ENCODE measurements around the gene FHAD1. TPM values are rescaled to one million over a fixed set of nuclear protein-coding genes. Genes with fewer than 3 reads are reported as not detected.

The FHAD1 gene
- total and polyA plus RNA-seq, 9 of the 15 experiments (the other 6 are each of a cell fraction or from before 2014, with no cell fraction given) = 0.32 to 2.1 (median 1.5) TPM; not detected in 1

DNA sequence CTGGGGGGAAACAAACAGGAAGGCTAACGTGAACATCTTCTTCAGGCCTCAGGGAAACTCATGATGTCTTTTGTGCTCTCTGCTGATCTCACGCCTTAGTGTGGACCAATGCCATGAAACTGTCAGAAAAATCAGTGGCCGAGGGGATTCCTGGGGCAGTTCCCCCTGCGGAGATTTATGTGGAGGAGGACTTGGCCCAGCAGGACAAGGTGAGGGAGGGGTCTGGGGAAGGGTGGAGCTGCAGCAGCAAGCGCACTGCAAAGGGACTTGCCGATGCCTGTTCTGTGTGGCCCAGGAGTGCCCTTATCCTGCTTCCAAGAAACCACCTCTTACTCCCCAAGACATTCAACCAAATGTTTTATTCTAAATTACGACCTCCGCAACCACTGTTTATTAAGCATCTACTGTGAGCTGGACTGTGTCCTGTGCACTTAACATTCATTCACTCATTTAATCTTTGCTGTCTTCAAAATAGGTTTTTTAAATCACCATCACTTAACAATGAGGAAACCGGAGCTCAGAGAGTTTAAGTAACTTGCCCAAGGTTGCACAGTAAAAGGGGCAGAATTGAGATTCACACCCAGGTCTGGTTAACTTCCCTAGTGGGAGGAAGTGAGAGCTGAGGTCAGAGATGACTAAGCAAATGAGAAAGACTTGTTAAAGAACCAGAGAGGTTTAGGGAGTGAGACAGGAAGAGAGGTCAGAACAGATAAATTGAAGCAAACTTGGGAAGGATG, 49.7 kb downstream of the FHAD1 start (continued):
- TF ChIP-seq REST (IDR thresholded peaks at IDR 0.05; ENCODE audit: borderline replicate concordance) (no peak), REST (CRISPR knock-in tag; IDR thresholded peaks at IDR 0.05; ENCODE audit: low read depth) (no peak), MEF2D (tag; conservative IDR thresholded peaks at IDR 0.05; ENCODE audit: low read depth) (no peak), MECOM (CRISPR knock-in tag; IDR thresholded peaks at IDR 0.05) (no peak), CAMTA2 (CRISPR knock-in tag; conservative IDR thresholded peaks at IDR 0.05) (no peak), TAF7 (tag; IDR thresholded peaks at IDR 0.05) (no peak), MCM3 (IDR thresholded peaks at IDR 0.05) (no peak), KAT2B (IDR thresholded peaks at IDR 0.05; ENCODE audit: low read depth, low read length) (no peak), NR0B1 (IDR thresholded peaks at IDR 0.05; ENCODE audit: partially characterized antibody) (no peak)
- TF ChIP-seq, protein P1, sequence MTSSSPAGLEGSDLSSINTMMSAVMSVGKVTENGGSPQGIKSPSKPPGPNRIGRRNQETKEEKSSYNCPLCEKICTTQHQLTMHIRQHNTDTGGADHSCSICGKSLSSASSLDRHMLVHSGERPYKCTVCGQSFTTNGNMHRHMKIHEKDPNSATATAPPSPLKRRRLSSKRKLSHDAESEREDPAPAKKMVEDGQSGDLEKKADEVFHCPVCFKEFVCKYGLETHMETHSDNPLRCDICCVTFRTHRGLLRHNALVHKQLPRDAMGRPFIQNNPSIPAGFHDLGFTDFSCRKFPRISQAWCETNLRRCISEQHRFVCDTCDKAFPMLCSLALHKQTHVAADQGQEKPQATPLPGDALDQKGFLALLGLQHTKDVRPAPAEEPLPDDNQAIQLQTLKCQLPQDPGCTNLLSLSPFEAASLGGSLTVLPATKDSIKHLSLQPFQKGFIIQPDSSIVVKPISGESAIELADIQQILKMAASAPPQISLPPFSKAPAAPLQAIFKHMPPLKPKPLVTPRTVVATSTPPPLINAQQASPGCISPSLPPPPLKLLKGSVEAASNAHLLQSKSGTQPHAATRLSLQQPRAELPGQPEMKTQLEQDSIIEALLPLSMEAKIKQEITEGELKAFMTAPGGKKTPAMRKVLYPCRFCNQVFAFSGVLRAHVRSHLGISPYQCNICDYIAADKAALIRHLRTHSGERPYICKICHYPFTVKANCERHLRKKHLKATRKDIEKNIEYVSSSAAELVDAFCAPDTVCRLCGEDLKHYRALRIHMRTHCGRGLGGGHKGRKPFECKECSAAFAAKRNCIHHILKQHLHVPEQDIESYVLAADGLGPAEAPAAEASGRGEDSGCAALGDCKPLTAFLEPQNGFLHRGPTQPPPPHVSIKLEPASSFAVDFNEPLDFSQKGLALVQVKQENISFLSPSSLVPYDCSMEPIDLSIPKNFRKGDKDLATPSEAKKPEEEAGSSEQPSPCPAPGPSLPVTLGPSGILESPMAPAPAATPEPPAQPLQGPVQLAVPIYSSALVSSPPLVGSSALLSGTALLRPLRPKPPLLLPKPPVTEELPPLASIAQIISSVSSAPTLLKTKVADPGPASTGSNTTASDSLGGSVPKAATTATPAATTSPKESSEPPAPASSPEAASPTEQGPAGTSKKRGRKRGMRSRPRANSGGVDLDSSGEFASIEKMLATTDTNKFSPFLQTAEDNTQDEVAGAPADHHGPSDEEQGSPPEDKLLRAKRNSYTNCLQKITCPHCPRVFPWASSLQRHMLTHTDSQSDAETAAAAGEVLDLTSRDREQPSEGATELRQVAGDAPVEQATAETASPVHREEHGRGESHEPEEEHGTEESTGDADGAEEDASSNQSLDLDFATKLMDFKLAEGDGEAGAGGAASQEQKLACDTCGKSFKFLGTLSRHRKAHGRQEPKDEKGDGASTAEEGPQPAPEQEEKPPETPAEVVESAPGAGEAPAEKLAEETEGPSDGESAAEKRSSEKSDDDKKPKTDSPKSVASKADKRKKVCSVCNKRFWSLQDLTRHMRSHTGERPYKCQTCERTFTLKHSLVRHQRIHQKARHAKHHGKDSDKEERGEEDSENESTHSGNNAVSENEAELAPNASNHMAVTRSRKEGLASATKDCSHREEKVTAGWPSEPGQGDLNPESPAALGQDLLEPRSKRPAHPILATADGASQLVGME (CRISPR knock-in tag; IDR thresholded peaks at IDR 0.05) = no peak

Data from K562 (cell line).